HepG2 (cell line): Measurements from ENCODE around the gene POLR3GL. TPM values are rescaled to one million over a fixed set of nuclear protein-coding genes. Genes with fewer than 3 reads are reported as not detected.

Experiments used
- ATF7-NPFF ChIP-seq: sonication (generic); formaldehyde crosslinking; IDR thresholded peaks from 2 replicates; pipeline ENCODE4 v1.8.1; 2023; ENCODE audit warnings: mild to moderate bottlenecking, low read depth, missing genetic modification reagents, moderate library complexity
- DMAP1 ChIP-seq: IDR thresholded peaks from 2 replicates; pipeline ENCODE4 v1.6.1; 2016
- DZIP1 ChIP-seq: sonication (generic); formaldehyde crosslinking; IDR thresholded peaks from 2 replicates; pipeline ENCODE4 v1.5.0; 2020; ENCODE audit warnings: mild to moderate bottlenecking, missing genetic modification reagents
- ELK4 ChIP-seq: sonication (generic); formaldehyde crosslinking; IDR thresholded peaks from 2 replicates; pipeline ENCODE4 v1.9.0; 2021; ENCODE audit warnings: missing genetic modification reagents, borderline replicate concordance
- FOXO1 ChIP-seq: sonication (generic); formaldehyde crosslinking; IDR thresholded peaks from 2 replicates; pipeline ENCODE4 v1.4.0; 2020; ENCODE audit warnings: missing genetic modification reagents
- GZF1 ChIP-seq: sonication (generic); formaldehyde crosslinking; IDR thresholded peaks from 2 replicates; pipeline ENCODE4 v1.5.1; 2020; ENCODE audit warnings: mild to moderate bottlenecking, missing genetic modification reagents
- KLF11 ChIP-seq: IDR thresholded peaks from 2 replicates; pipeline ENCODE4 v1.6.1; 2016; ENCODE audit warnings: missing compliant biosample characterization
- MAFF ChIP-seq: IDR thresholded peaks from 2 replicates; pipeline ENCODE4 v1.6.1; 2011; ENCODE audit warnings: low read depth, low read length, improper control_type of control experiment
- PBX3 ChIP-seq: sonication (generic); formaldehyde crosslinking; IDR thresholded peaks from 2 replicates; pipeline ENCODE4 v1.8.1; 2023; ENCODE audit warnings: missing genetic modification reagents, inconsistent platforms, borderline replicate concordance
- PCBP1 ChIP-seq: fragments of 200-400 bp; formaldehyde crosslinking; IDR thresholded peaks from 2 replicates; pipeline ENCODE4 v1.6.1; 2017; ENCODE audit warnings: mild to moderate bottlenecking, low read depth, low read length, borderline replicate concordance
- PHF5A ChIP-seq: IDR thresholded peaks from one replicate; pipeline ENCODE4 v1.6.1; 2018; ENCODE audit warnings: low read depth, missing genetic modification reagents; ENCODE audit not compliant: unreplicated experiment
- SALL1 ChIP-seq: sonication (generic); formaldehyde crosslinking; IDR thresholded peaks from 2 replicates; pipeline ENCODE4 v1.8.0; 2022; ENCODE audit warnings: mild to moderate bottlenecking, missing genetic modification reagents
- STAG1 ChIP-seq: sonication (generic); formaldehyde crosslinking; IDR thresholded peaks from 2 replicates; pipeline ENCODE4 v1.4.0; 2020; ENCODE audit warnings: missing genetic modification reagents
- ZGPAT ChIP-seq: IDR thresholded peaks from 2 replicates; pipeline ENCODE4 v1.6.1; 2016; ENCODE audit warnings: mild to moderate bottlenecking
- ZNF180 ChIP-seq: sonication (generic); formaldehyde crosslinking; IDR thresholded peaks from 2 replicates; pipeline ENCODE4 v1.4.0; 2020; ENCODE audit warnings: low read depth, missing genetic modification reagents, borderline replicate concordance
- ZNF451 ChIP-seq: sonication (generic); formaldehyde crosslinking; IDR thresholded peaks from 2 replicates; pipeline ENCODE4 v1.5.0; 2020; ENCODE audit warnings: mild to moderate bottlenecking, missing genetic modification reagents
- ZNF496 ChIP-seq: sonication (generic); formaldehyde crosslinking; IDR thresholded peaks from 2 replicates; pipeline ENCODE4 v1.8.1; 2023; ENCODE audit warnings: mild to moderate bottlenecking, moderate library complexity, missing genetic modification reagents; ENCODE audit not compliant: insufficient replicate concordance
- ZNF639 ChIP-seq: conservative IDR thresholded peaks from 2 replicates; pipeline ENCODE4 v1.6.1; 2018; ENCODE audit warnings: missing genetic modification reagents
- ZNF781 ChIP-seq: sonication (generic); formaldehyde crosslinking; IDR thresholded peaks from 2 replicates; pipeline ENCODE4 v1.5.1; 2020; ENCODE audit warnings: borderline replicate concordance, mild to moderate bottlenecking, missing genetic modification reagents; ENCODE audit errors: not compliant biosample characterization
- polyA plus RNA-seq, 8 experiments: library from polyadenylated mRNA; depleted of rRNA in 3 of 8; stranded (reverse) in 7 of 8; unstranded in 1 of 8; fragments of >200 nt; fragmentation: Illumina TruSeq in 4 of 8; extraction: Trizol in 4 of 8; gene quantifications; 2 replicates each; pipeline versions ENCODE4 v1.2.1 to v1.2.3, GENCODE V29; 2011 to 2016; ENCODE audit warnings: low read depth in 4 of 8, missing spikeins in 1 of 8, mixed read lengths in 1 of 8; ENCODE audit not compliant: insufficient read depth in 1 of 8
- total RNA-seq, 5 experiments: library from RNA; depleted of rRNA; stranded (reverse); fragments of >200 nt; fragmentation: Illumina TruSeq; extraction: Trizol; gene quantifications; 2 replicates each; pipeline ENCODE4 v1.2.3, GENCODE V29; 2016; ENCODE audit warnings: low read depth in 1 of 5

POLR3GL gene
- total and polyA plus RNA-seq, 2 of the 13 experiments (the other 11 are each of a cell fraction or from before 2014, with no cell fraction given): 11.5 to 12.4 TPM

- TF ChIP-seq KLF11 (CRISPR knock-in tag): no peak
- peak; percentile 33 for TF ChIP-seq ZNF781
- TF ChIP-seq ATF7-NPFF (CRISPR knock-in tag): peak; percentile 66; the same call in 1 of the 2 replicates
- TF ChIP-seq STAG1 (CRISPR knock-in tag): no peak
- no peak for TF ChIP-seq DZIP1 (CRISPR knock-in tag)
- no peak for TF ChIP-seq ZNF451
- TF ChIP-seq ZGPAT (CRISPR knock-in tag): no peak; the same call in 1 of the 2 replicates
- TF ChIP-seq ZNF180 (CRISPR knock-in tag): no peak
- TF ChIP-seq MAFF: no peak
- no peak for TF ChIP-seq PCBP1
- peak; percentile 43; the same call in 1 of the 2 replicates for TF ChIP-seq SALL1
- TF ChIP-seq FOXO1 (CRISPR knock-in tag): no peak
- peak; percentile 47; the same call in 1 of the 2 replicates for TF ChIP-seq DMAP1 (CRISPR knock-in tag)
- TF ChIP-seq PHF5A (CRISPR knock-in tag): no peak
- TF ChIP-seq GZF1 (CRISPR knock-in tag): no peak
- no peak for TF ChIP-seq PBX3
- no peak for TF ChIP-seq ZNF496
- TF ChIP-seq ELK4: 0 out of 2 replicates have a peak, but pooled peaks have one; percentile 16
- no peak for TF ChIP-seq ZNF639 (CRISPR knock-in tag)
Measured at GRCh38 chr1:145957443-145958319, 6.8 kb upstream of the POLR3GL start, which contains the start of gene LIX1L (continued).
